ENCODE measurements around the gene HTT. TPM values are rescaled to one million over a fixed set of nuclear protein-coding genes. Genes with fewer than 3 reads are reported as not detected.

Gene HTT
- total and polyA plus RNA-seq, 9 donors, result 13.3 to 63.2 (median 38.6) TPM

- Histone ChIP-seq H3K36me3 (no peaks in the 10 kb centered on the region), H3K27me3 (no peaks in the 10 kb centered on the region), H3K9me3 (no peaks in the 10 kb centered on the region), H3K27ac (no peak overlapping the region), H3K4me3 (no peak overlapping the region), H3K4me1 (ENCODE audit: insufficient read depth) (no peaks in the 10 kb centered on the region)
- 92 to 95% (median 94%) methylated on average over 2 of the region's 2 CpGs for WGBS, 3 donors
- intact Hi-C loops (cut with DNase I), result no loop called here
- TF ChIP-seq POLR2A (IDR thresholded peaks at IDR 0.05) (no peak), EP300 (IDR thresholded peaks at IDR 0.05) (no peak)
- TF ChIP-seq, protein P1, sequence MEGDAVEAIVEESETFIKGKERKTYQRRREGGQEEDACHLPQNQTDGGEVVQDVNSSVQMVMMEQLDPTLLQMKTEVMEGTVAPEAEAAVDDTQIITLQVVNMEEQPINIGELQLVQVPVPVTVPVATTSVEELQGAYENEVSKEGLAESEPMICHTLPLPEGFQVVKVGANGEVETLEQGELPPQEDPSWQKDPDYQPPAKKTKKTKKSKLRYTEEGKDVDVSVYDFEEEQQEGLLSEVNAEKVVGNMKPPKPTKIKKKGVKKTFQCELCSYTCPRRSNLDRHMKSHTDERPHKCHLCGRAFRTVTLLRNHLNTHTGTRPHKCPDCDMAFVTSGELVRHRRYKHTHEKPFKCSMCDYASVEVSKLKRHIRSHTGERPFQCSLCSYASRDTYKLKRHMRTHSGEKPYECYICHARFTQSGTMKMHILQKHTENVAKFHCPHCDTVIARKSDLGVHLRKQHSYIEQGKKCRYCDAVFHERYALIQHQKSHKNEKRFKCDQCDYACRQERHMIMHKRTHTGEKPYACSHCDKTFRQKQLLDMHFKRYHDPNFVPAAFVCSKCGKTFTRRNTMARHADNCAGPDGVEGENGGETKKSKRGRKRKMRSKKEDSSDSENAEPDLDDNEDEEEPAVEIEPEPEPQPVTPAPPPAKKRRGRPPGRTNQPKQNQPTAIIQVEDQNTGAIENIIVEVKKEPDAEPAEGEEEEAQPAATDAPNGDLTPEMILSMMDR (IDR thresholded peaks at IDR 0.05), result no peak
- DNase-seq, result no peak
Observed at GRCh38 chr4:3128058-3128457, 53.6 kb downstream of the HTT start.

- DNase-seq, result no peak
- H3K27ac ChIP-seq, result no peak overlapping the region
- no peaks in the 10 kb centered on the region for H3K4me1 ChIP-seq (ENCODE audit: insufficient read depth)
- TF ChIP-seq POLR2A (IDR thresholded peaks at IDR 0.05), result no peak
- TF ChIP-seq, protein P1 (IDR thresholded peaks at IDR 0.05), result no peak
- no peak for TF ChIP-seq EP300 (IDR thresholded peaks at IDR 0.05)
- no peaks in the 10 kb centered on the region for H3K9me3 ChIP-seq
- no peaks in the 10 kb centered on the region for H3K36me3 ChIP-seq
- WGBS, 3 donors, result 39 to 56% (median 41%) methylated on average over 1 of the region's 1 CpG
- no peaks in the 10 kb centered on the region for H3K27me3 ChIP-seq
- intact Hi-C loops (cut with DNase I), result no loop called here
- no peak overlapping the region for H3K4me3 ChIP-seq
Observed at GRCh38 chr4:3128976-3129375, 54.5 kb downstream of the HTT start.

DNA sequence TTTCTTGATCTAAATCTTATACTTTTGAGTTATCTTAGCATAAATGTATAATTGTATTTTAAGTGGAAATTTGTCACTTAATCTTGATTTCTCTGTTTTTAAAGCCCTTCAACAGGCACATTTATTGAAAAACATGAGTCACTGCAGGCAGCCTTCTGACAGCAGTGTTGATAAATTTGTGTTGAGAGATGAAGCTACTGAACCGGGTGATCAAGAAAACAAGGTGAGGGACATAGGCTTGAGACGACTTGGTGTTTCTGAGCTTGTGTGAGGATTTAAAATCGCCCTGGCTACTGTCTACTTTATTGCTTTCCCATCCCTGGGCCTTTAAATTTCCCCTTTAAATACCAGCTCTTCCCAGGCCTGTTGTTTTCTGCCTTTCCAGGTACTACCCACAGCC, 55.7 kb downstream of the HTT start:
- Histone ChIP-seq H3K4me3 (no peak overlapping the region), H3K36me3 (no peaks in the 10 kb centered on the region), H3K27me3 (no peaks in the 10 kb centered on the region), H3K4me1 (ENCODE audit: insufficient read depth) (peaks cover 1% of the 10 kb centered on the region), H3K27ac (no peak overlapping the region), H3K9me3 (no peaks in the 10 kb centered on the region)
- no peak for DNase-seq
- intact Hi-C loops (cut with DNase I), result no loop called here
- TF ChIP-seq, protein P1 (IDR thresholded peaks at IDR 0.05), result no peak
- no peak for TF ChIP-seq EP300 (IDR thresholded peaks at IDR 0.05)
- no peak for TF ChIP-seq POLR2A (IDR thresholded peaks at IDR 0.05)
- 75 to 83% (median 80%) methylated on average over 3 of the region's 3 CpGs for WGBS, 3 donors

- no peak for DNase-seq
- H3K36me3 ChIP-seq, result no peaks in the 10 kb centered on the region
- intact Hi-C loops (cut with DNase I), result no loop called here
- no peak overlapping the region for H3K4me3 ChIP-seq
- peaks cover 1% of the 10 kb centered on the region for H3K4me1 ChIP-seq (ENCODE audit: insufficient read depth)
- H3K27ac ChIP-seq, result no peak overlapping the region
- no peaks in the 10 kb centered on the region for H3K27me3 ChIP-seq
- TF ChIP-seq, protein P1 (IDR thresholded peaks at IDR 0.05), result no peak
- no peak for TF ChIP-seq POLR2A (IDR thresholded peaks at IDR 0.05)
- H3K9me3 ChIP-seq, result no peaks in the 10 kb centered on the region
- 79 to 86% (median 80%) methylated on average over 4 of the region's 4 CpGs for WGBS, 3 donors
Observed at GRCh38 chr4:3130826-3131225, 56.3 kb downstream of the HTT start.

DNA sequence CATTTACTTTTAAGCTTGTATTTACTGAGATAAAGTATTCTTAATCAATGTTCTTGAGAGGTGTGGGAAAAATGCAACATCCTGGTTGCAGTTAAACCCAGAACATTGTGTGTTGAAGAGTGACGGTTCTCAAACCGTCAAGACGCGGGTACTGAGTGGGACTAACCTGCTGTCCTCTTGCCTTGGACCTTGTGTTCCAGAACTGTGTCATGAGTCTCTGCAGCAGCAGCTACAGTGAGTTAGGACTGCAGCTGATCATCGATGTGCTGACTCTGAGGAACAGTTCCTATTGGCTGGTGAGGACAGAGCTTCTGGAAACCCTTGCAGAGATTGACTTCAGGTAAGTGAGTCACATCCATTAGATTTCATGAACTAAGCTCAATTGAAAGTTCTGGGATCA, 59.7 kb downstream of the HTT start:
- Histone ChIP-seq H3K4me1 (ENCODE audit: insufficient read depth) (peaks cover 1% of the 10 kb centered on the region), H3K27me3 (no peaks in the 10 kb centered on the region), H3K36me3 (no peaks in the 10 kb centered on the region), H3K9me3 (no peaks in the 10 kb centered on the region), H3K4me3 (no peak overlapping the region), H3K27ac (no peak overlapping the region)
- WGBS, 3 donors, result 92 to 93% (median 93%) methylated on average over 5 of the region's 5 CpGs
- intact Hi-C loops (cut with DNase I), result no loop called here
- TF ChIP-seq, protein P1 (IDR thresholded peaks at IDR 0.05), result no peak
- TF ChIP-seq EP300 (IDR thresholded peaks at IDR 0.05) (no peak), POLR2A (IDR thresholded peaks at IDR 0.05) (no peak)
- DNase-seq, result no peak
